CD4-positive, alpha-beta T cell treated with Interleukin-4 for 1 hour (primary cell): ENCODE data around the gene C1orf159.
"Not testable (repeated sequence)": the region's sequence is repeated elsewhere in the genome, so short reads cannot be mapped to it uniquely, and the experiment has no call there.

Source experiments
- DNase-seq, 2 donors: peaks; one replicate each; pipeline ENCODE4 v3.0.0-alpha.2; 2020 to 2022

The C1orf159 gene

GRCh38 chr1:1116701-1117468, 996 bp upstream of the C1orf159 start:
- DNase-seq, result peak in 1 of 2 donors; percentile 29

GRCh38 chr1:1115136-1115785, 628 bp downstream of the C1orf159 start:
- DNase-seq, result no peak

- DNase-seq, result no peak
Measured at GRCh38 chr1:1114431-1114830, 1.5 kb downstream of the C1orf159 start.

- DNase-seq, result no peak
Measured at GRCh38 chr1:1112237-1112985, 3.5 kb downstream of the C1orf159 start.

GRCh38 chr1:1111516-1112236, 4.2 kb downstream of the C1orf159 start:
- DNase-seq, result no peak

- no peak for DNase-seq
Measured at GRCh38 chr1:1110561-1110971, 5.3 kb downstream of the C1orf159 start.

- DNase-seq, result no peak
Measured at GRCh38 chr1:1109743-1110142, 6.1 kb downstream of the C1orf159 start.

- DNase-seq, result no peak
Measured at GRCh38 chr1:1106510-1107221, 9.2 kb downstream of the C1orf159 start.

GRCh38 chr1:1104152-1104551, 11.7 kb downstream of the C1orf159 start:
- DNase-seq, result not testable (repeated sequence)

- DNase-seq, result no peak
Measured at GRCh38 chr1:1101503-1101902, 14.4 kb downstream of the C1orf159 start.

GRCh38 chr1:1100296-1100695, 15.6 kb downstream of the C1orf159 start:
- no peak for DNase-seq

GRCh38 chr1:1099506-1100183, 16.2 kb downstream of the C1orf159 start:
- DNase-seq, result no peak

- DNase-seq, result peak in 1 of 2 donors; percentile 74
Measured at GRCh38 chr1:1098681-1099421, 17.0 kb downstream of the C1orf159 start.

GRCh38 chr1:1096136-1096535, 19.8 kb downstream of the C1orf159 start:
- not testable (repeated sequence) for DNase-seq

GRCh38 chr1:1094981-1095380, 20.9 kb downstream of the C1orf159 start:
- no peak for DNase-seq

- DNase-seq, result no peak
Measured at GRCh38 chr1:1093610-1093943, 22.3 kb downstream of the C1orf159 start.

- DNase-seq, result no peak
Measured at GRCh38 chr1:1092894-1093609, 22.8 kb downstream of the C1orf159 start.

GRCh38 chr1:1092149-1092855, 23.6 kb downstream of the C1orf159 start:
- DNase-seq, result no peak

GRCh38 chr1:1091344-1092148, 24.3 kb downstream of the C1orf159 start:
- DNase-seq, result no peak
